ENCODE data around the gene ATF3.

DNA sequence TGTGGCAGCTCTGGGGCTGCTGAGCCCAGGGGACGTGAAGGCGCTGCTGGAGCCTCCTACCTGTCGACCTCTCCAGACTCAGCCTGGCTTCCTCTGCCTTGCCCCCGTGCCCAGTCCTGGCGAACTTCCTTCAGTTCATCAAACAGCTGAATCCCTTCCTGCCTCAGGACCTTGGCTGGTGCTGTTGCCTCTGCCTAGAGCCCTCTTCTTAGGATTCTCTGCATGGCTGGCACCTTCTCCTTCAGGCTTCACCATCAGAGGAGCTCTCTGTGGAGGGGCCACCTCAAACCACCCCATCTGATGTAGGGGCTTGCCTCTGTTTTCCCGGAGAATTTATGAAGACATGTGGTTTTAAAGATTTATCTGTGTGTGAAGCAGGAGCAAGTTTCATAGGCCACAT is 23.4 kb upstream of the ATF3 start:
- TF ChIP-seq POLR2A (IDR thresholded peaks at IDR 0.05; ENCODE audit: low read depth, low read length): no peak
- TF ChIP-seq POLR2AphosphoS5 (IDR thresholded peaks at IDR 0.05; ENCODE audit: low read depth, low read length): no peak
- no peak for TF ChIP-seq TAF1 (IDR thresholded peaks at IDR 0.05; ENCODE audit: borderline replicate concordance, low read depth, low read length)
